Panc1 (cell line): ENCODE data around the gene FGGY. TPM values are rescaled to one million over a fixed set of nuclear protein-coding genes. Genes with fewer than 3 reads are reported as not detected.

ENCODE experiments used
- ATAC-seq: fragments of 200-7000 bp; cut with Tn5 transposase; 2 replicates; pipeline ENCODE4 v1.9.1; 2020; ENCODE audit warnings: mild to moderate bottlenecking, moderate library complexity
- BruUV-seq: library from RNA; stranded (reverse); fragments of 400-500 nt; replicated peaks from 2 replicates; lab custom pipeline; 2021; lab: Mats Ljungman, UMichigan
- CTCF ChIA-PET: fragments of 300-600 bp; sonication (Branson Sonifier 250); formaldehyde crosslinking; loops from one replicate; lab custom pipeline; 2022; ENCODE audit warnings: antibody characterized with exemption; lab: Charles Lee
- POLR2A ChIA-PET: fragments of 300-600 bp; sonication (Branson Sonifier 250); formaldehyde crosslinking; loops from one replicate; lab custom pipeline; 2022; ENCODE audit warnings: antibody characterized with exemption; lab: Charles Lee
- DNase-seq: peaks from one replicate; pipeline ENCODE4 v3.0.0-alpha.2; 2010; ENCODE audit warnings: low read depth, low spot score
- H3K27ac ChIP-seq: 2 replicates; pipeline ENCODE4 v1.5.1; 2011; ENCODE audit warnings: mild to moderate bottlenecking, low read length, inconsistent platforms
- H3K27me3 ChIP-seq: fragments of 200-500 bp; sonication (Bioruptor generic); 2 replicates; pipeline ENCODE4 v1.6.0; 2014; ENCODE audit warnings: low read length, inconsistent platforms; ENCODE audit not compliant: control insufficient read depth, insufficient read depth
- H3K36me3 ChIP-seq: fragments of 200-500 bp; sonication (Bioruptor generic); 2 replicates; pipeline ENCODE4 v1.5.1; 2014; ENCODE audit warnings: inconsistent platforms, mild to moderate bottlenecking, low read length, moderate library complexity; ENCODE audit not compliant: control insufficient read depth, insufficient read depth
- H3K4me1 ChIP-seq: 2 replicates; pipeline ENCODE4 v1.5.1; 2011; ENCODE audit warnings: inconsistent platforms, mild to moderate bottlenecking, low read length, moderate library complexity; ENCODE audit not compliant: control insufficient read depth, insufficient read depth
- H3K4me3 ChIP-seq, 2 experiments: 2 replicates each; pipeline ENCODE4 v1.5.1; 2011 to 2012; ENCODE audit warnings: low read depth in 2 of 2, low read length in 2 of 2, mild to moderate bottlenecking in 2 of 2, inconsistent platforms in 1 of 2, moderate library complexity in 1 of 2
- H3K9me3 ChIP-seq: fragments of 200-500 bp; sonication (Bioruptor generic); 2 replicates; pipeline ENCODE4 v1.5.1; 2014; ENCODE audit warnings: low read depth, mild to moderate bottlenecking, inconsistent platforms, low read length, moderate library complexity; ENCODE audit not compliant: control insufficient read depth, insufficient read depth
- POLR2AphosphoS5 ChIP-seq: IDR thresholded peaks from 2 replicates; pipeline ENCODE4 v1.6.1; 2012; ENCODE audit warnings: mild to moderate bottlenecking, low read depth, low read length, moderate library complexity
- SIN3A ChIP-seq: IDR thresholded peaks from 2 replicates; pipeline ENCODE4 v1.6.1; 2012; ENCODE audit warnings: low read depth, mild to moderate bottlenecking, low read length, moderate library complexity, borderline replicate concordance; ENCODE audit not compliant: insufficient read depth
- TCF7L2 ChIP-seq: IDR thresholded peaks from 2 replicates; pipeline ENCODE4 v1.6.1; 2011; ENCODE audit warnings: mild to moderate bottlenecking, low read depth, low read length, inconsistent platforms
- in situ Hi-C: cut with HindIII; loops from 2 replicates; pipeline ENCODE4 v1.10.0; 2016; ENCODE audit warnings: low sequenced_read_pairs, low pct_unique_long_range_greater_than_20kb
- intact Hi-C: fragments of 100-400 bp; cut with micrococcal nuclease; formaldehyde crosslinking; loops from one replicate; pipeline ENCODE4 v1.10.0; 2022; ENCODE audit not compliant: unreplicated experiment
- total RNA-seq: library from RNA; stranded (reverse); gene quantifications from one replicate; pipeline ENCODE4 v1.2.1, GENCODE V29; 2021; ENCODE audit not compliant: unreplicated experiment
- TF ChIP-seq, protein P1 (sequence below): fragments of 450-650 bp; IDR thresholded peaks from 2 replicates; pipeline ENCODE4 v1.5.1; 2017; ENCODE audit warnings: mild to moderate bottlenecking
- TF ChIP-seq, protein P2 (sequence below), 2 experiments: IDR thresholded peaks; 2 replicates each; pipeline ENCODE4 v1.6.1; 2011 to 2012; ENCODE audit warnings: low read depth in 2 of 2, control low read depth in 1 of 2, low read length in 1 of 2, mild to moderate bottlenecking in 1 of 2, moderate library complexity in 1 of 2; ENCODE audit not compliant: insufficient read depth in 1 of 2

The FGGY gene
- total RNA-seq, 1 experiment from 2014 or later: 15.5 TPM

DNA sequence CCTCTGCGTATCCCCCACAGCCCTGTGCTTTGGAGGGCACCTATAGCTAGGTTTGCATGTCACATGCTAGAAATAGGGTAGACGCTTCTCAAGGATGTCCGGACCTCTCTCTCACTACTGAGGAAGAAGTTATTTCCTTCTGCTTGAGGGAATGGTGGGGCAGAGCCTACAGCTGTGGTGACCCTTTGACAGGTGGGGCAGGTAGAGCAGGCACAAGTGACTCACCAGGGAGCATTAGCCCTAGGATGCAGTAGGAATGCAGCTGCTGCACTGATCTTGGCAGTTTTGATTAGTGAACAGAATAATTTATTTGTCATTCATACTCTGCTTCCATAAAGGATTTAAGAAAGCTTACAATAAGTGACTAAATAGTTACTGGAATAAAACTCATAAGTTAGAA lies 388.2 kb downstream of the FGGY start:
- ATAC-seq (no peak), DNase-seq (no peak)
- Histone ChIP-seq H3K4me1 (no peaks in the 10 kb centered on the region), H3K27me3 (no peaks in the 10 kb centered on the region), H3K9me3 (no peaks in the 10 kb centered on the region), H3K36me3 (no peaks in the 10 kb centered on the region), H3K27ac (no peak overlapping the region), H3K4me3 (no peak overlapping the region)
- intact Hi-C loops: no loop called here
- in situ Hi-C loops: no loop called here
- CTCF ChIA-PET: no interaction called here
- TF ChIP-seq SIN3A: no peak
- no peak for TF ChIP-seq POLR2AphosphoS5
- TF ChIP-seq TCF7L2: no peak
- TF ChIP-seq, protein P1, sequence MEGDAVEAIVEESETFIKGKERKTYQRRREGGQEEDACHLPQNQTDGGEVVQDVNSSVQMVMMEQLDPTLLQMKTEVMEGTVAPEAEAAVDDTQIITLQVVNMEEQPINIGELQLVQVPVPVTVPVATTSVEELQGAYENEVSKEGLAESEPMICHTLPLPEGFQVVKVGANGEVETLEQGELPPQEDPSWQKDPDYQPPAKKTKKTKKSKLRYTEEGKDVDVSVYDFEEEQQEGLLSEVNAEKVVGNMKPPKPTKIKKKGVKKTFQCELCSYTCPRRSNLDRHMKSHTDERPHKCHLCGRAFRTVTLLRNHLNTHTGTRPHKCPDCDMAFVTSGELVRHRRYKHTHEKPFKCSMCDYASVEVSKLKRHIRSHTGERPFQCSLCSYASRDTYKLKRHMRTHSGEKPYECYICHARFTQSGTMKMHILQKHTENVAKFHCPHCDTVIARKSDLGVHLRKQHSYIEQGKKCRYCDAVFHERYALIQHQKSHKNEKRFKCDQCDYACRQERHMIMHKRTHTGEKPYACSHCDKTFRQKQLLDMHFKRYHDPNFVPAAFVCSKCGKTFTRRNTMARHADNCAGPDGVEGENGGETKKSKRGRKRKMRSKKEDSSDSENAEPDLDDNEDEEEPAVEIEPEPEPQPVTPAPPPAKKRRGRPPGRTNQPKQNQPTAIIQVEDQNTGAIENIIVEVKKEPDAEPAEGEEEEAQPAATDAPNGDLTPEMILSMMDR: no peak
- TF ChIP-seq, protein P2, sequence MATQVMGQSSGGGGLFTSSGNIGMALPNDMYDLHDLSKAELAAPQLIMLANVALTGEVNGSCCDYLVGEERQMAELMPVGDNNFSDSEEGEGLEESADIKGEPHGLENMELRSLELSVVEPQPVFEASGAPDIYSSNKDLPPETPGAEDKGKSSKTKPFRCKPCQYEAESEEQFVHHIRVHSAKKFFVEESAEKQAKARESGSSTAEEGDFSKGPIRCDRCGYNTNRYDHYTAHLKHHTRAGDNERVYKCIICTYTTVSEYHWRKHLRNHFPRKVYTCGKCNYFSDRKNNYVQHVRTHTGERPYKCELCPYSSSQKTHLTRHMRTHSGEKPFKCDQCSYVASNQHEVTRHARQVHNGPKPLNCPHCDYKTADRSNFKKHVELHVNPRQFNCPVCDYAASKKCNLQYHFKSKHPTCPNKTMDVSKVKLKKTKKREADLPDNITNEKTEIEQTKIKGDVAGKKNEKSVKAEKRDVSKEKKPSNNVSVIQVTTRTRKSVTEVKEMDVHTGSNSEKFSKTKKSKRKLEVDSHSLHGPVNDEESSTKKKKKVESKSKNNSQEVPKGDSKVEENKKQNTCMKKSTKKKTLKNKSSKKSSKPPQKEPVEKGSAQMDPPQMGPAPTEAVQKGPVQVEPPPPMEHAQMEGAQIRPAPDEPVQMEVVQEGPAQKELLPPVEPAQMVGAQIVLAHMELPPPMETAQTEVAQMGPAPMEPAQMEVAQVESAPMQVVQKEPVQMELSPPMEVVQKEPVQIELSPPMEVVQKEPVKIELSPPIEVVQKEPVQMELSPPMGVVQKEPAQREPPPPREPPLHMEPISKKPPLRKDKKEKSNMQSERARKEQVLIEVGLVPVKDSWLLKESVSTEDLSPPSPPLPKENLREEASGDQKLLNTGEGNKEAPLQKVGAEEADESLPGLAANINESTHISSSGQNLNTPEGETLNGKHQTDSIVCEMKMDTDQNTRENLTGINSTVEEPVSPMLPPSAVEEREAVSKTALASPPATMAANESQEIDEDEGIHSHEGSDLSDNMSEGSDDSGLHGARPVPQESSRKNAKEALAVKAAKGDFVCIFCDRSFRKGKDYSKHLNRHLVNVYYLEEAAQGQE (IDR thresholded peaks at IDR 0.05; ENCODE audit: insufficient read depth in 1 of 2, low read depth in 2 of 2, low read length in 1 of 2): no peak
- POLR2A ChIA-PET: no interaction called here
- BruUV-seq: no TSS peak

DNA sequence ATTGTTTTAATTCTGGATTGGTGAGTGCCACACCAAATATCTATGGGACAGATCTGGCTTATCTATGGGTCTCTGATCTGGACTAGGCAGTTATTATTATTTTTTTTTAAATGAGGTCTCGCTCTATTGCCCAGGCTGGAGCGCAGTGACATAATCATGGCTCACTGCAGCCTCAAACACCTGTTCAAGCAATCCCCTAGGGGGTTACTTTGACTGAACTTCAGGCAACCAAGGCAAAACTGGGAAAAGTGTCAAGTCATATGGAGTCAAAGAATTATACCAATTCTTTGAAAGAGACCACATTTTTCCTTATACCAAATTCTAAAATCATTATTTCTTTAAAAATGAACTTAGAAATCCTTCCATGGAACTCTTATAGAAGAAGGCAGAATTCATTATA lies 388.8 kb downstream of the FGGY start:
- BruUV-seq: no TSS peak
- intact Hi-C loops (no loop called here), in situ Hi-C loops (no loop called here)
- no peak overlapping the region for H3K27ac ChIP-seq
- POLR2A ChIA-PET: no interaction called here
- no peaks in the 10 kb centered on the region for H3K4me1 ChIP-seq
- no peaks in the 10 kb centered on the region for H3K27me3 ChIP-seq
- no peak overlapping the region for H3K4me3 ChIP-seq
- H3K36me3 ChIP-seq: no peaks in the 10 kb centered on the region
- no peak for ATAC-seq
- DNase-seq: no peak
- no peaks in the 10 kb centered on the region for H3K9me3 ChIP-seq
- TF ChIP-seq SIN3A: no peak
- TF ChIP-seq POLR2AphosphoS5: no peak
- CTCF ChIA-PET: no interaction called here

DNA sequence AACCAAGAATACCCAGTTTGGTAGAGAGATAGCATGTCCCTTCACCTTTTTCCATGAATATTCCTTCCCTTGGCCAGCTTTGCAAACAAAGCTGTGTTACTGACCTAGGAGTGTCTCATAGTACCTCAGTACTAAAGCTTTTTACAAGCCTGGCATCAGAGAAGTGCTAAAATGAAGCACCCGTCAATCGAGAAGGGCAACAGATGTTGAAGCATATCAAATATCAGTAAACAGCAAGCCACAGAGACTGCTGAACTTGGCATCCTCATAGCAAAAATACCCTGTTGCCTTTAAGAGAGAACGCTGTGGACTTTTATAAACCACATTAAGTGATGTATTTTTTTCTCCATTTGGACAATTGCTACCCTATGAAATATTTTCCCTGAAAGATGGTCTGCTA lies 389.3 kb downstream of the FGGY start:
- in situ Hi-C loops: no loop called here

More for the DNA sequence above, 389.3 kb downstream of the FGGY start:
- no TSS peak for BruUV-seq
- Histone ChIP-seq H3K36me3 (no peaks in the 10 kb centered on the region), H3K4me3 (no peak overlapping the region), H3K27ac (no peak overlapping the region), H3K9me3 (no peaks in the 10 kb centered on the region), H3K4me1 (no peaks in the 10 kb centered on the region), H3K27me3 (no peaks in the 10 kb centered on the region)
- ChIA-PET POLR2A (no interaction called here), CTCF (no interaction called here)
- TF ChIP-seq TCF7L2 (no peak), POLR2AphosphoS5 (no peak), SIN3A (no peak)
- TF ChIP-seq, protein P2 (IDR thresholded peaks at IDR 0.05; ENCODE audit: insufficient read depth in 1 of 2, low read depth in 2 of 2, low read length in 1 of 2): no peak
- TF ChIP-seq, protein P1: no peak
- ATAC-seq: no peak
- DNase-seq: no peak
- intact Hi-C loops: no loop called here
